Measurements from ENCODE around the gene TMEM144.
A peak's percentile ranks its signal among the peaks of the same experiment; 100 is the strongest.
"Not testable (repeated sequence)": the region's sequence is repeated elsewhere in the genome, so short reads cannot be mapped to it uniquely, and the experiment has no call there.

TMEM144 gene

DNA sequence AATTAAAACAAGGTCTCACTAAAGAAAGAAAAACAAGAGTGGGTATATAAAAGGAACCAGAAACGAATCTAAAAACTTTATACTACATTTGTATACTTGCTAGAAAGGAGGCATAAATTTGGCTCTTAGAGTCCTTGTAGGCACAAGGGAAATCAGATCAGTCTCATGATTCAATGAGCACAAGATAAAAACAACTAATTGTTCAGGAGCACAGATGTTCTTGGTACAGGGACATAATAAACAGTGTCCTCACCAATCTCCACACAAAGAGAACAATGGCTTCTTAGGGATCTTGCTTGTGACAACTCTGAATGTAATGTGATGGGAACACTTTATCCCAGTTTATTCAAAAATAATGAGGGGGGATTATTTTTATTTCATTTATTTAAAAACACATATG lies 28.3 kb downstream of the TMEM144 start:
- no peak for DNase-seq

DNA sequence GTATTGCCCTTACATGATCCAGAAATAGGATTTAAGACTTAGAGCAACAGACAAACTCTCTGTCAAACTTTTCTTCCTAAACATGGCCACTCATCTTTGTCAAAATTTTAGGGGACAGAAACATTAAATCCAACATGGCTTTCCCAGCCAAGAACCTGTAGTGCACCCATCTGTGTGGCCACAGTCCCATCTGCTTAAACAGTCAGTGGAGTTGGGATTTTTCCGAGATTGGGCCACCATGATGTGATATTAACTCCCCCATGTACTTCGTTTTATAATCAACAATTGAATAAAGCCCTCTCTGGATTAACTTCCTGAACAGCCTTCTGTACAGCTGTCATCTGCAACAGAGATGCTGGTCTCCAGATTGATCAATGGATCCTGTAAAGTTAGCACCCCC lies 28.9 kb downstream of the TMEM144 start:
- no peak for DNase-seq

DNA sequence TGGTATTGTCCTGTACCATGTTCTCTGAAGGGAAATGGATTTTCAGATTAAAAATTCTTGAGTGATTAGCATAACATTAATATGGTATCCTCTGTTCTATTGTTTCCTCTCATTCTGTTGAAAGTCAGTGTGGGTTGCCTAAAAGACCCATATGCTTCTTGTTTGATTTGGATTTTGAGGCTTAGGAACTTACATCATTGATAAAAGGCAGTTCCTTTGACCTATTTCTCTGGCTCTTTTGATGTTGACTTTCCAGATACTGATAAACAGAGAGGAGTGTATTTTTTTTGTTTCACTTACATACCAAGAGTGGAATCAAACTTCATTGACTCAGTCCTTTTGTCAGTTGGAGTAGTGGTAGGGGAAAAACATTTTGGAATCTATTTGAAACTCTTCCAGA lies 32.8 kb downstream of the TMEM144 start:
- DNase-seq: no peak

DNA sequence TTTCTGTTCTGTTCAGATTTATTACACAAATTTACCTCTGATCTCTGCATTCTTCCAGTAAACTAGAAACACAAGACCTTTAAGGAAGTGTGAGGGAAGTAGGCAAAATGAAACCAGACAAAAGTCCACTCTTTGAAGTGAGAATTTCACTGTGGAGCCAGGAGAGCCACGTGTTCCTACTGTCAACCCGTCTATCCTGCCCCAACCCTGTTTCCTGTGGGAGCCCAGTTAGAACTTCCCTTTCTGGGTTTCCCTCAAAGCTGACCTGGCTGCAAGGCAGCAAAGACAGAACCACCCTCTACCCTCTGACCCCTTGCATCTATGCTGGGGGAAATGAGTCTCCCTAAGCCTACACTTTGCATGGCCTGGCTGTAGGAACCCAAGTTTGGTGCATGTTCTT lies 40.0 kb downstream of the TMEM144 start:
- no peak for DNase-seq

DNA sequence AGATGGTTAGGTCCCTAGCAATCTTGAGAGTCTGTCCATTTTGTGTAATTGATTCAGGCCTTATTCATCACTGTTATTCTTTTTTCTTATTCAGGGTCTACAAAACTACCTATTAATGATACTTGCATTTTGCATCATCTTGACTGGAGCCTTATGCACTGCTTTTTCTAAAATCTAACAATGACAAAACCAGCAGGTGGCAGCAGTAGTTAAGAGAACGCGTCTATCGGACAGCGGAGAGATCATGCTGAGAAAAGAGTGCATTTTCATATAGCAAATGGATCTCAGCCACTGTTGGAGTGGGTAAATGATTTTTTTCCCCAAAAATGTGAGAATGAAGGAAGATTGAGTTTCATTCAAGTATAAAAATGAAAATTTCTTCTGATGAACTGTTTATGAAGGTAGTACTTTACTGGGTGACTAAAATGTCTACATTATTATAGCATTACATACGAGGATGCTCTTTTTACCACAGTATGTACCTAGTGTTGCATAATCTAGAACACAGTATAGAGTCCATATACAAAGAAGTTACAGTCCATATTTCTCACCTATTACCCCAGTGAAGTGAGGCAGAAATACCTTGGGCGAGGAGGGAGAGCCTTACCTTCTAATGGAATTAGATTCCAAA lies 43.2 kb downstream of the TMEM144 start:
- peak; percentile 30 for DNase-seq

DNA sequence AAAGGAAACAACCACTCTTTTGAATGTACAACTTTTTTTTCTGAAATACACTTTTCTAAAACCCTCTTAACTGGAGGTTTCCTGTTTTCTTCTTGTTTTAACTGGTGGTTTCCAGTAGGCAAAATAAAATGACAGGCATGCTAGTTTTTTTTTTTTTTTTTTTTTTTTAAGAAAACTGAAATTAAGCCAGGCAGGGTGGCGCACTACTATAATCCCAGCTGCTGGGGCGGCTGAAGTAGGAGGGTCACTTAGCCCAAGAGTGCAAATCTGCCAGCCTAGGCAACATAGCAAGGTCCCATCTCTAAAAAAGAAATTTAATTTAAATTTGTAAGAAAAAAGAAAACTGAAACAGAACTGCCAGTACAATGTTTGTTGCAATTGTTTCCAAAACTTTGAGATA lies 44.0 kb downstream of the TMEM144 start:
- DNase-seq: no peak

DNA sequence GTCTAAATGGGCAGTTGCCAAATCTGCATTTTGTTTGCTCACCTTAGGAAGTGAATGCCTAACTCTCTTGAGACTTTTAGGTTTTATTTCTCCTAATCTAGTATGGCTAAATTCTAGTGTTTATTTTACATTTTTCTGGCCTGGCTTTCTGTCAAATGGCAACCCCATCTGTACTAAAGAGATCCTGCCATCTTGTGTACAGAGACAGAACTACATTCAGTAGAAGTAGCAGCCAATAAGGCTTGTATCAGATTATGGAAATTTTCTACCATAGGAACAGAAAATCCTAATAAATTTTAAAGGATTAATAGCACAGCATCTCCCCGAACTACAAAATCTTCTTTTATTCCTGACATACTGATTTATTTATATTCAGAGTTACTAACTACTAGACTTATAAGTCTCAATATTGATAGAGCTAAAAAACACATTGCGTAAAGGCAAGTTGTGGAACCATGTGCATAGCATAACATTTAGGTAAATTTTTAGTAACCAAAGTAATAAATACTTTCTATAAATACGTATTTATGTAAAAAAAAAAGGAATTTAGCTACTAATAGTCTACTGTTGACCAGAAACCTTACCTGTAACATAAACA lies 45.5 kb downstream of the TMEM144 start:
- DNase-seq: no peak

DNA sequence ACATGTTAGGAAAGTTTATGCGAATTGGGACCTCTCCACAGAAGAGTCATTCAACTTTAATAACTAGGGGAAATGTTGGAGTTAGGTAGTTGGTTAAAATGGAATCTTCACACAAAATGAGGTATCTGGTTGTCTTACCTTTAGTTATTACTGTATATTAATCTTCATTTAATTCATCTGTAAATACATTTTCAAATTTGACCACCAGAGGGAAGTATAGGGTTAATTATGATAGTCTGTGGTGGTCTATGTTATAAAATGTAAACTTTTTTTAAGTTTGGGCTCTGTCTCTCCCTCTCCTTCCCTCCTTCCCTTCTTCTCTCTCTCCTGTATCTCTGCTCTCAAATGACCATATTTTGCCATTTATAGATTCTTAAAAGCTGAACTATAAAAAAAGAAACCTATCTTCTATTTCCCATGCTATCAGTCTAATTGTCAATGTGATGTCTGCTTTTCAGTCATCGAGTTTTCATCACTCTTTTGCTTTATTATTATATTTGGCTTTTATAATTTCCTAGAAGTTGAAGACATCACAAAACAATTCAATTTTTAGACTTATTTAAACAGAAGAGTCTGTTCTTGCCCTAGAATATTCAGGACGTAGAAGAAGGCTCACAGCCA lies 49.8 kb downstream of the TMEM144 start:
- DNase-seq: no peak

DNA sequence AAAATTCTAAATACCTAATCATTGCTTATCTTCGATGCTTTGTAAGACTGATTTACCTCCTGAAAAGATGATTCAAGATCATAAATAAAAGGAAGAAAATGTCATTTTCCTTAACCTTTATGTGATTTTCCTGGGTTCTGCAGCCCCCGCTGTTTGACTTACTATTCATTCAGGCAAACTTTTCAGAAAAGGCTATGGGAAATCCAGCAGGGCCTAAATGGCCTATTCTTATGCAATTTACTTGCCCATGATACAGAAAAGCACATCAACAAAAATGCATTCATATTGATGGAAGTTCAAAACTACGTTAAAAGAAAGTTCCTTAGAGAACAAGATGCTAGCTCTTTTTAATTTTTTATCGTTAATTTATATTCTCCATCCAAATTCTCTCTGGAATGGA lies 51.2 kb downstream of the TMEM144 start:
- no peak for DNase-seq

DNA sequence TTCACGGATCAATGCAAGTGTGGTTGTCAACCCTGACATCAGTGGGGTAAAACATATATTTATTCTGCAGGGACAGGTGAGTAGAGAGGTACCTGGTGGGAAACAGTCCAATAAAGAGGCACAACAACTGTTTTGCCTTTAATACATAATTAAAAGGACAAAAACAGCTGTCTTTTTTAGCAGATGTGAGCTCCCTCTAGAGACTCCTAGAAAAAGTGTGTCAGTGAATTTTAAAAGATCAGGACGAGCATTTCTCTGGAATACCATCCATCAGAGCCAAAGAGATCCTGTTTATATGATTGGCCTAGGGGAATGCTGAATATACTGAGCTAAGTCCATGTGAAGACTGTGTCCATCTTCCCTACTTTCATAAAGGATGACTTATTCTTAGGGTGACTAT lies 58.3 kb downstream of the TMEM144 start:
- no peak for DNase-seq

DNA sequence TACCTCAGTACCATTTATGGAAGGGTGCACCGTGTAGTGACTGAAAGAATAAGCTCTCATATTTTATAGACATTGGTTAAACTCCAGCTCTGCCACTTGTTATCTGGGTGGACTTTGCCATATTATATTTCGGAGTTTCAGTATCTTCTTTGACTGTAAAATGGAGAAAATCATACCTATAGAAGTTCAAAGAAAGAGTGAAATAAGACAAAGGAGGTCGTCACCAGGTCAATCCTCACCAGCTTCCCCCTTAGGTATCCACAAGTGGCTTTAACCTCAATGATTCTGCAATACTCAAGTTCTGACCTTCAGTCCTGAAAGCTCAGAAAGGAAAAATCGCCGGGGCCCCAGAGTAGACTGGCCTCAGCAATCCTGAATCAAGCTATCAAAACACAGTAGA lies 64.3 kb downstream of the TMEM144 start:
- DNase-seq: no peak

DNA sequence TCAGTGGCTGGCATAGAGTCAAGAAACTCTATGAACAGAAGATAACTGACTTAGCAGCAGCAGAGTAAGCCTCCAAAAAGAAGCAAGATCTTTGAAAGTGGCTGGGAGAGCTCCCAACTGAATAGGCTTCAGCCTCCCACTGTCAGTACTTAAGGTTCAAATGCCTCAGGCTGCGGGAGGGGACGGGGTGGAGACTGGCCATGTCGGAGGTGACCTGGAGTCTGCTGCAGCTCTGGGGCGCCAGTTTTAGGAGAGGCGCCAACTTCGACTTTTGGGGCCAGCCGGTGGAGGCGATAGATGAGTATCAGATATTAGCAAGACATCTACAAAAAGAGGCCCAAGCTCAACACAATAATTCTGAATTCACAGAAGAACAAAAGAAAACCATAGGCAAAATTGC lies 67.3 kb downstream of the TMEM144 start:
- no peak for DNase-seq

DNA sequence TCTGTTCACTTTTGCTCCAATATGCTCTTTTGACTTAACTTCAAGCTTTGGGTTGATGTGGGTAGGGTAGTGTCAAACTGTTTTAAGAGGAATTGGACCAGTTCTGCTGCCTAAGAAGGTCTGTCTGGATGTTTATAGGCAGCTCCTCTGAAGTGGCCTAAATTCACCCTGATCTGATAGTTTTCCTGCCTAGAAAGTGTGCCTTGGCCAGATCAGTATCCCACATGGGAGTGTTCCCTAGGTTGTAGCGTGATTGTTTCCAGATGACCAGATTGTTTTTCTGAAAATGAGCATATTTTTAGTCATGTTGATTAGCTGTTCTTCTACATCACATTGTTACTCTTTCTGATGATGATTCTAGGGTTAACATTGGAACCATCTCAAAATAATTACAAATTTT lies 68.8 kb downstream of the TMEM144 start:
- DNase-seq: not testable (repeated sequence)

DNA sequence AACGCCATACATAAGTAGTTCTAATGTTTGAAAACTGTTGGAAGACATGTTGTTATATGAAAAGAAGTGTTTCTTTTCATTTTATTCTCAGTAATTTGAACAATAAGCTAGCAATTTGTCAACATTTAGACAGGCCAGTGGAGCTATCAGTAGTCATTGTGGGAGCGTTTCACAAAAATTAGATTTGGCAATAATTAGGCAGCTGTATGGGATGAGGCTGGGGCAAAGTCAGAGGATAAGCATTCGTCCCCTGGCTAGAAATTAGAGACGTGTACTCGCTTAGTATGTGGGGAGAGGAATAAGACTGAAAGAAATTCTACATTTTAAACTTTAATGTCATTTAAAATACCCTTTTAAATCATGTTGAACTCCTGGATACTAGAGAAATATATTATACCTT lies 70.6 kb downstream of the TMEM144 start:
- no peak for DNase-seq

DNA sequence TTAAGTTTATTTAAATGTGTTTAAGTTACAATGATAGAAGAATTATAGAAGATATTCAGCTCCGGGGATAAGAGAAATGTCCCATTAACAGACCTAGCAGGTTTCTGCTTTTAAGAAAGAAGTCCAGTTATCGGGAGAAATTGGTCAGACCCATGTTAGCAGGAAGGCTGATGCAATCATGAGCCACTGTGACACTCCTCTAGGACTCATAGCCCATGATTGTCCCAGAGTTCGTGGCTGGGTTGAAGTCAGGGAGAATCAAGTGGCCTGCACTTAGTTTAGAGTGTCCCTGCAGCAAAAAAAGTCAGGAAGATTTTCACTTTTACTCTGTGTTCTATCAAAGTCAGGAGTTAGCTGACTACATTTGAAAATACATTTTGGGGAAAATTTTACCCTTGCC lies 72.0 kb downstream of the TMEM144 start:
- DNase-seq: no peak

DNA sequence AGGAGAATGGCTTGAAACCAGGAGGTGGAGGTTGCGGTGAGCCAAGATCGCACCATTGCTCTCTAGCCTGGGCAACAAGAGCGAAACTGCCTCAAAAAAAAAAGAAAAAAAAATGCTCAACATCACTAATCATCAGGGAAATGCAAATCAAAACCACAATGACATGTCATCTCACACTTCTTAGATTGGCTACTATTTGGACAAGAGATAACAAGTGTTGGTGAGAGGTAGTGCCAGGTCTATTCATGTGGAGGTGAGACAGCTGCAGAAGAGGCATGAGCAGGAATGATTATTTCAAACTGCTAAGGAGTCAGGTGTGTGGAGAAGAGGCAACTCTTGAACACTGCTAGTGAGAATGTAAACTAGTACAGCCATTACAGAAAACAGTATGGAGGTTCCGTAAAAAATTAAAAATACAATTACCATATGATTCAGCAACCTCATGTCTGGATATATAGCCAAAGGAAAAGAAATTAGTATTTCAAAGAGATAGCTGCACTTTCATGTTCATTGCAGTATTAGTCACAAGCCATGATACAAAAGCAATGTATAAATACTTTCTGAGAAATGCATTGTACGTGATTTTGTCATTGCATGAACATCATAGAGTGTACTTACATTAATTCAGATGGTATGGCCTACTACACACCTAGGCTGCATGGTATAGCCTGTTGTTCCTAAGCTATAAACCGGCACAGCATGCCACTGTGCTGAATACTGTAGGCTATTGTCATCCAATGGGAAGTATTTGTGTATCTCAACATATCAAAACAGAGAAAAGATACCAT lies 75.3 kb downstream of the TMEM144 start:
- DNase-seq: no peak

DNA sequence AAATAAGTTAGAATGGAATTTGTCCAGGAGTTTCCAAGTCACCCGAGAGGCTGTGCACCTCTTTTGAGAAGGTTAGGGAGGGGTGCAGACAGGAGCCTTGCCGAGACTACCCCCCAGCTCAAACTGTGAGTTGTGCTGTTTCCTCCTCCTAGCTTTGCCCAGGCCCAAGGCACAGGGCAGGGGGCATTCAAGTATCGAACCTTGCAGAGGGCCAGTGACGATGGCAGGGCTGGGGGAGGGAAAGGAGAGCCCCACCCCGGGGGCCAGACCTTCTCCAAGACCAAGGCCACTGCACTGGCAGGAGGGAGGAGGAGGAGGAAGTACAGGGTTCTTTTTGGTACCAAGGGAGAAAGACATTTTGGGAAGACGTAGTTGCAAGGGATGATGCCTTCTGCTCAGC lies 80.6 kb downstream of the TMEM144 start:
- DNase-seq: no peak

DNA sequence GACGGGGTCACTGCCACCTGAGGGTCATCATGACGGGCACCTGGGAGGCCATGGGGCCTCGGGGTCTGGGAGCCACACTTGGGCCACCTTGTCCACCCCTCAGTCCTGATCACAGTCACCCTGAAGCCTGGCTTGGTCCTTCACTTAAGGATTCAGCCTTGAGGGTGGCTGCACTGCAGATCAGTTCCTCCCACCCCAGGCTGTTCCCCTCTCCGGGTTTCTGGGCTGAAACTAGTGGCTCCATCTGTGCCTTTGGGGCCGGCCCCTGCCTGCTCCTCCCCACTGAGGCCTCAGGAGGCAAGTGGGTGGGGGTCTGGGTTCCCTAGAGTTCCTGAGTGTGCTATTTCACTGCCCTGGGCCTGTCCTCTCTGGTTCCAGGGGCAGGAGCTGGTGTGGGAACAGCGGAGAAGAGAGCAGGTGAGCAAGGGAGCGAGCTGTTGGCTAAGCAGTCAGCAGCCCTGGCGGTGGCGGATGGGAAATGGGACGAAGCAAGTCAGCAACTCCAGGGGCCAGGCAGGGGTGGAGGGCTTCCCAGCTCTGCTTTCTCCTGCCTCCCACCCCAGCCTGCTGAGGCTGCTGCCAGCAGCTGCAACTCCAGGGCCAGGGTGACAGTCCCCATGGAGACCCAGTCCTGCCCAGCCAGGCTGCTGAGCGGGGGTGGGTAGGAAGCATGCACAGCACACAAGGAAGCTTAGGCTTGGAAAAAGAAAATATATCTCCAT lies 81.2 kb downstream of the TMEM144 start:
- DNase-seq: no peak

DNA sequence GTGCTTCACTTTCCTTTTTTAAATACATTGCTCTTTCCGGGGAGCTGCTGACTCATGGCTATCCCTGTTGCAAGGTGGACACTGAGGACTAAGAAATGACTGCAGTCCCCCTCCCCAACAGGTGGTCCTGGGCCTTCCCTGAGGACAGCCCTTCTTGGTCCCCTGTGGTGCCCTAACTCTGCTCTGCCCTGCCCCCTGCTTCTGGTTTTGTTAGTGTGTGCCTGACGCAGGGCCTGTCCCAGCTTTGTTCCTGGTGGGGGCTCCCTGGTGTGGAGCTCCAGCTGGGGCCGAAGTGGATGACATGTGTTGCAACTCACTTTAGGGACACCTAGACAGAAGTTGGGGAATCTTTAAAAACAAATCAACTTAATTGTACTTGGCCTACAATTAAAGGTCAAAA lies 81.9 kb downstream of the TMEM144 start:
- no peak for DNase-seq

DNA sequence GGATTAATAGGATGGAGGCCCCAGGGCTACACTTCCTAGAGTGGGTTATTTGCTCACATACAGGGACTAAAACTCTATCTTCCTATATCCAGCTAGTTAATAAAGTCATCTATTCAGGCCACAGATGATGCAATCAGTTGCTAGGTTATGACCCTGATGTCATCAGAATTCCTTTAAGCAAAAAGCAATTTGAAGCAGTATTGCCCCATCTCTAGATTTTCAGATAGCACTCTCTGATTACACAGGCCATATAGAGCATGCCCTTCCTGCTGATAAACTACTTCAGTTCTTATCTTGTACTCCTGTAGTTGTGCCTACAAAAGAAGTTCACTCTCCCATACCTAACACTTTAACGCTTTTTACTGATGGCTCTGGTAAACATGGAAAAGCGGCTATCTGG lies 84.8 kb downstream of the TMEM144 start:
- DNase-seq: no peak

DNA sequence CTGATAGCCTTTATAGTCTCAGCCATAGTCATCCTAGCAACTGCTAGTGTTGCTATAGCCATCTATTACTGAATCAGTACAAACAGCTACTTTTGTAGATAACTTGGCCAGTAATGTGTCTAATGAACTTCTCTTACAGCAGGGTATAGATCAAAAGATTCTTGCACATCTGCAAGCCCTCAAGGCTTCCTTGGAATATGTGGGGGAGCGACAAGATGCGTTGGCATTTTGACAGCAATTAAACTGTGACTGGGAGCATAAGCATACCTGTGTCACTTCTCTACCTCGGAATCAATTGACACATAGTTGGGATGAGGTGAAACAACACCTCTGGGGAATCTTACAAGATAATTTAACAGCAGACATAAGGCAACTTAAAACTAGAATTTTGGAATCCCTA lies 87.6 kb downstream of the TMEM144 start:
- no peak for DNase-seq

DNA sequence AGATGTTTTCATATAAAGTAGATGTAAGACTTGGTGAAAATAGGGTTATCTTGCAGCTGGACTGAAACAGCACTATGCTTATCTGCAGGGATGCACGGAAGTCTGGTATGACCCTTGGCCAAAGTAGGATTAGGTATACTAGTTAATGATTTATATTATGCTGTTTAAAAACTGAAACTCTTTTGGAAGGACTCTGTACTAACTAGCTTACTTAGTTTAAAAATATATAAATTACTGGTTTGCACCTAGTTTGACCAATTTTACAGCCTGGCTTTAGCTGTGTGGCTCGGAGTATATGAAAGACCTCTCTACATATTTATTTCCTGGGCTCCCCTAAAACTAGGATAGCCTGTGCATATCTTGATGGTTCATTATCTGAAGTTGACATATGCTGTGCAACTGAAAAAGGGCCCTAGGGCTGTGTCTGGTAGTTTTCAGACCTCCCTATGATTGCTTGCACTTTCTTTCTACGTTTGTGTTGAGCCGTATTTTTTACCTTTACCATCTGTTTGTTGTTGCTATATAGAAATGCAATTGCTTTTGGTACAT lies 89.2 kb downstream of the TMEM144 start:
- DNase-seq: no peak

DNA sequence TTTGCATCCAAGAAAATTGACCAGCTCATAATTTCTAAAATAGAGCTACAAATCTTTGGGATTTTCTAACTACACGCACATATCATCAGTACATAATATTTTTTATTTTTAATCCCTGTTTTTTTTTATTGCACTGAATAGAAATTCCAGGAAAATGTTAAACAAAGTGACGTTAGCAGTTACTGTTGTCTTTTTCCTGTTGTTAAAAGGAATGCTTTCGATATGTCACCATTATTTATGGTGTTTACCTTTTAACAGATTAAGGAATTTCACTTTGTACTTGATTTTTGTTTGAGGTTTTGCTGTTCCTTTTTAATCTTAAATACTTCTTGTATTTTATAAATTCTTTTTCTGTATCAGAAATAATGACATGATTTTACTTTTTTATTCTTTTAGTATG lies 89.7 kb downstream of the TMEM144 start:
- no peak for DNase-seq

Data from CD4-positive, alpha-beta T cell treated with Interleukin-4 for 4 hours (primary cell).